Mesodermal cell (in vitro differentiated cells): Measurements from ENCODE around the gene SNRPD1.
A peak's percentile ranks its signal among the peaks of the same experiment; 100 is the strongest.
"Not testable (repeated sequence)": the region's sequence is repeated elsewhere in the genome, so short reads cannot be mapped to it uniquely, and the experiment has no call there.

ENCODE experiments used
- H3K27ac ChIP-seq: 2 replicates; pipeline ENCODE4 v1.7.0; 2013; ENCODE audit warnings: mild to moderate bottlenecking, low read depth, low read length, moderate library complexity; ENCODE audit not compliant: severe bottlenecking
- H3K36me3 ChIP-seq: 2 replicates; pipeline ENCODE4 v1.7.1; 2013; ENCODE audit warnings: mild to moderate bottlenecking, low read length, moderate library complexity; ENCODE audit not compliant: control insufficient read depth, insufficient read depth
- H3K4me1 ChIP-seq: one replicate; pipeline ENCODE4 v1.7.1; 2013; ENCODE audit warnings: mild to moderate bottlenecking, low read length; ENCODE audit not compliant: insufficient read depth, control insufficient read depth, poor library complexity, severe bottlenecking
- H3K4me3 ChIP-seq: 2 replicates; pipeline ENCODE4 v1.7.0; 2013; ENCODE audit warnings: low read length, control low read depth, mild to moderate bottlenecking; ENCODE audit not compliant: insufficient read depth, poor library complexity, severe bottlenecking; ENCODE audit errors: extremely low read depth
- H3K9me3 ChIP-seq: 2 replicates; pipeline ENCODE4 v1.7.1; 2013; ENCODE audit warnings: mild to moderate bottlenecking, low read length, moderate library complexity; ENCODE audit not compliant: control insufficient read depth
- whole genome bisulfite sequencing, 2 experiments: methylation state at CpG; one replicate each; pipeline ENCODE4 v1.1.5; 2013; ENCODE audit warnings: missing lambda C conversion rate in 2 of 2; ENCODE audit not compliant: insufficient coverage in 2 of 2; 5-methylcytosine and 5-hydroxymethylcytosine counted together

SNRPD1 gene

GRCh38 chr18:21672521-21673267 lies 60.6 kb downstream of the SNRPD1 start:
- Histone ChIP-seq H3K36me3 (no peaks in the 10 kb centered on the region), H3K4me1 (no peaks in the 10 kb centered on the region), H3K9me3 (no peaks in the 10 kb centered on the region), H3K4me3 (no peak overlapping the region), H3K27ac (no peak overlapping the region)
- WGBS, 2 experiments = 89% methylated on average over 2 to 3 of the region's 3 CpGs

- not testable (repeated sequence) for H3K36me3 ChIP-seq, H3K9me3 ChIP-seq, H3K27ac ChIP-seq, H3K4me3 ChIP-seq, H3K4me1 ChIP-seq
- 80 to 81% methylated on average over 3 to 6 of the region's 8 CpGs for WGBS, 2 experiments
Measured at GRCh38 chr18:21675354-21675753, 63.2 kb downstream of the SNRPD1 start.

GRCh38 chr18:21678859-21679258 lies 66.7 kb downstream of the SNRPD1 start:
- Histone ChIP-seq H3K9me3 (no peaks in the 10 kb centered on the region), H3K36me3 (no peaks in the 10 kb centered on the region), H3K4me3 (no peak overlapping the region), H3K4me1 (no peaks in the 10 kb centered on the region), H3K27ac (no peak overlapping the region)
- no CpG with 5 or more reads among the region's 1 CpG for WGBS, 2 experiments

DNA sequence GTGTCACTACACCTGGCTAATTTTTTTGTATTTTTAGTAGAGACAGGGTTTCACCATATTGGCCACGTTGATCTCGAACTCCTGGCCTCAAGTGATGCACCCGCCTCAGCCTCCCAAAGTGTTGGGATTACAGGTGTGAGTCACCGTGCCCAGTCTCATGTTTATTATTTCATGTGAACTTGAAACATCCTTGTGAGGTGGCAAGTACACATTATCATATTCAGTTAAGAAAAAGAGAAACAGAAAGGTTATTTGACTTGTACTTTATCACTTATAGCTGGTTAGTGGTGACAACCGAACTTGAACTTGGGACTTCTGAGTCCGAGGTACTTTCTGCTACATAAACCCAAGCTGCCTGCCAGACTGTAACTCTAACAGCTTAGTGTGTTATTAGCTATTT lies 68.0 kb downstream of the SNRPD1 start:
- H3K27ac ChIP-seq = no peak overlapping the region
- H3K36me3 ChIP-seq = no peaks in the 10 kb centered on the region
- H3K4me1 ChIP-seq = no peaks in the 10 kb centered on the region
- 90 to 92% methylated on average over 4 to 5 of the region's 6 CpGs for WGBS, 2 experiments
- no peaks in the 10 kb centered on the region for H3K9me3 ChIP-seq
- no peak overlapping the region for H3K4me3 ChIP-seq

DNA sequence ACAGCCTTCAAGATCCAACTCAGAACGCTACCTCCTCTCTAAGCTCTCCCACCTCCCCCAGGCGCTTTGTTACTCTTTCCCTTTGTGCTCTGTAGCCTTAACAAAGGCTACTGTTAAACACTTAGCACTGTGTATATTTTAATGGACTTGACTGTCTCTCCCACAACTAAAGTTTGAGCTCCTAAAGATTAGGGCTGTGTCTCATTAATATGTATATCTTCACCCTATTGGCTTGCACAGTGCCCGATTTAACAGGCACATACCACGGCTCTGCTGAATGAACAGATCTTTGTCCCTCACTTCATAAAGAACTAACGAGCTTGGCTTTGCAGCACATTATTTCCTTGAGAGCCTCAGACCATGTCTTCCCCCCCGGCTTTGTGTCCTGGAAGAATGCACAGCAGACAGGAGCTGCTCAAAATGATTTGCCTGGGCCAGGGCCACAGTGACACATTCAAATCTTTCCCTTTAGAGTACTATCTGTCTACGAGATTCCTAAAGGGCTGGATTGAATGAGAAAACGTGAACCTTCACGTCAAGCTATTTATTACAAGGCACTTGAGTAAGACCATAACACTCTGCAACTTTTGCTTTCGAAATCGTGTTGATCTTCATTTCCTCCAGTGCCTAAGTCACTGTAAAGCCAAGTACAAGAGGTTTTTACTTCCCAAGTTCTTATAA lies 70.4 kb downstream of the SNRPD1 start:
- Histone ChIP-seq H3K4me3 (no peak overlapping the region), H3K4me1 (peaks cover 5% of the 10 kb centered on the region), H3K9me3 (no peaks in the 10 kb centered on the region), H3K27ac (peak overlapping the region; percentile 37), H3K36me3 (peaks cover under 1% of the 10 kb centered on the region)
- 80 to 84% methylated on average over 5 to 10 of the region's 11 CpGs for WGBS, 2 experiments
